Caco-2 (cell line): ENCODE data around the gene DNAJB12. TPM values are rescaled to one million over a fixed set of nuclear protein-coding genes. Genes with fewer than 3 reads are reported as not detected.
"Not testable (repeated sequence)": the region's sequence is repeated elsewhere in the genome, so short reads cannot be mapped to it uniquely, and the experiment has no call there.

Experiments
- BruUV-seq: library from RNA; stranded (reverse); fragments of 400-500 nt; replicated peaks from 2 replicates; lab custom pipeline; 2021; lab: Mats Ljungman, UMichigan
- CTCF ChIA-PET: fragments of 300-600 bp; sonication (Branson Sonifier 250); formaldehyde crosslinking; loops from one replicate; lab custom pipeline; 2022; ENCODE audit warnings: antibody characterized with exemption; lab: Charles Lee
- POLR2A ChIA-PET: fragments of 300-600 bp; sonication (Branson Sonifier 250); formaldehyde crosslinking; loops from one replicate; lab custom pipeline; 2022; ENCODE audit warnings: antibody characterized with exemption; lab: Charles Lee
- DNase-seq, 2 experiments: peaks; one replicate each; pipeline versions ENCODE4 v3.0.0 to v3.0.0-alpha.2; 2020 to 2022
- H3K27me3 ChIP-seq: replicated peaks from 2 replicates; pipeline ENCODE4 v1.6.0; 2011; ENCODE audit warnings: low read length; ENCODE audit not compliant: control insufficient read depth, insufficient read depth
- H3K36me3 ChIP-seq: 2 replicates; pipeline ENCODE4 v1.5.1; 2011; ENCODE audit warnings: low read length; ENCODE audit not compliant: control insufficient read depth, insufficient read depth
- H3K4me1 ChIP-seq: fragments of 250-450 bp; sonication (Bioruptor Pico); 2 replicates; pipeline ENCODE4 v1.5.1; 2020; ENCODE audit warnings: mild to moderate bottlenecking
- H3K4me3 ChIP-seq: 2 replicates; pipeline ENCODE4 v1.5.1; 2011; ENCODE audit warnings: low read depth, mild to moderate bottlenecking, control low read depth, low read length
- H3K9me3 ChIP-seq: fragments of 250-450 bp; sonication (Bioruptor Pico); 2 replicates; pipeline ENCODE4 v1.5.1; 2020; ENCODE audit warnings: mild to moderate bottlenecking, moderate library complexity
- H3K27ac Mint-ChIP-seq: one replicate; pipeline ENCODE4 v1.8.0; 2022; ENCODE audit warnings: mixed read lengths; ENCODE audit not compliant: unreplicated experiment
- H3K27me3 Mint-ChIP-seq: one replicate; pipeline ENCODE4 v1.8.0; 2022; ENCODE audit warnings: mixed read lengths; ENCODE audit not compliant: insufficient read depth, unreplicated experiment
- H3K36me3 Mint-ChIP-seq: one replicate; pipeline ENCODE4 v1.8.0; 2022; ENCODE audit warnings: mild to moderate bottlenecking, mixed read lengths; ENCODE audit not compliant: insufficient read depth, unreplicated experiment
- H3K4me1 Mint-ChIP-seq: one replicate; pipeline ENCODE4 v1.8.0; 2022; ENCODE audit warnings: low read depth, mixed read lengths; ENCODE audit not compliant: unreplicated experiment
- H3K4me3 Mint-ChIP-seq: one replicate; pipeline ENCODE4 v1.8.0; 2022; ENCODE audit warnings: mild to moderate bottlenecking, moderate library complexity, mixed read lengths; ENCODE audit not compliant: unreplicated experiment
- H3K9me3 Mint-ChIP-seq: one replicate; pipeline ENCODE4 v1.8.0; 2022; ENCODE audit warnings: mixed read lengths; ENCODE audit not compliant: unreplicated experiment
- intact Hi-C: fragments of 100-400 bp; cut with micrococcal nuclease; formaldehyde crosslinking; loops from one replicate; pipeline ENCODE4 v1.10.0; 2022; ENCODE audit not compliant: unreplicated experiment
- total RNA-seq: library from RNA; stranded (reverse); gene quantifications from 2 replicates; pipeline ENCODE4 v1.2.3, GENCODE V29; 2022
- TF ChIP-seq, protein P1 (sequence below), 2 experiments: fragments of 200-600 bp in 1 of 2; IDR thresholded peaks; 1 replicate in 1 of 2; 2 replicates in 1 of 2; pipeline versions ENCODE4 v1.5.1 to v1.8.0; 2011 to 2022; ENCODE audit warnings: antibody characterized with exemption in 1 of 2, control low read depth in 1 of 2, inconsistent platforms in 1 of 2, low read depth in 1 of 2, low read length in 1 of 2, mild to moderate bottlenecking in 1 of 2, moderate library complexity in 1 of 2; ENCODE audit not compliant: insufficient read depth in 1 of 2, severe bottlenecking in 1 of 2, unreplicated experiment in 1 of 2

The DNAJB12 gene
- total RNA-seq, 1 experiment from 2014 or later: 56.0 TPM

DNA sequence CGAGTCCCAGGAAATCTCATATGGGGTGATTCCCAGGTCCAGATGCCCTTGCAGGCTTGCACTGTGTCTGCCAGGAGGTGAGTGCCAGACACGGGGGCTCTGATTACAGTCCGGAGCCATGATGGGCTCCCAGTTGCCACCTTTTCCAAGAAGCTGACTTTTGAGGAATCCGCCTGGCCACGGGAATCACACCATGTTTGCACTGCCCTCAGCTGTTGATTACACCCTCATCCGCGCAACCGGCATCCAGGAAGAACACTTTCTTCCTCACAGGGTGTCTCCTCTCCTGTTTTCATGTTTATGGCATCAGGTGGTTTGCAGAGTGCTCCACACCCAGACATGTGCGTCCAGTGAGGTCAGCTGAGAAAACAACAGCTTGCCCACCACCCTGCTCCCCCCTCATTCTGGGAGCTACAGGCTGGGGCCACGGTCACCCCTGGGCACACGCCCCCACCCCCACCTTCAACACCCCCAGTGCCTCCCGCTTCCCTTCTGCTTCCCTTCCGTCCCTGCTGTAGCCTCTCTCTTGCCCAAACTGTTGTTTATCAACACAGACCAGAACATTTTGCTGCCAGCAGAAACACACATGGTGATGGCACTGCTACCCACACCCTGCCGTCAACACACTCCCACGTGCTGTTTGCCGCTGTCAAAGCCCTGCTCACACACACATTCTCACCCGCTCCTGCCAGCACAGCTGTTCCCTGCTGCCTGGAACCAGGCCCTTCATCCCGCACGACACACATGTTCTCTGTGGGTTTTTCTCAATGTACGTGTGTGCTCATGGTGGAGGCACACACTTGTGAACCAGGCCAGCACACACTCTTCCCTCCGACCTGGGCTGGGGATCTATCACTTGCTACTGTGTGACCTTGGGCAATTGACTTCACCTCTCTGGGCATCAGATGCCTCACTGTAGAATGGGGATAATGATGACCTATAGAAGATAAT lies 45.2 kb downstream of the DNAJB12 start:
- H3K4me3 Mint-ChIP-seq: no peak overlapping the region
- peaks cover 31% of the 10 kb centered on the region for H3K4me1 ChIP-seq

DNA sequence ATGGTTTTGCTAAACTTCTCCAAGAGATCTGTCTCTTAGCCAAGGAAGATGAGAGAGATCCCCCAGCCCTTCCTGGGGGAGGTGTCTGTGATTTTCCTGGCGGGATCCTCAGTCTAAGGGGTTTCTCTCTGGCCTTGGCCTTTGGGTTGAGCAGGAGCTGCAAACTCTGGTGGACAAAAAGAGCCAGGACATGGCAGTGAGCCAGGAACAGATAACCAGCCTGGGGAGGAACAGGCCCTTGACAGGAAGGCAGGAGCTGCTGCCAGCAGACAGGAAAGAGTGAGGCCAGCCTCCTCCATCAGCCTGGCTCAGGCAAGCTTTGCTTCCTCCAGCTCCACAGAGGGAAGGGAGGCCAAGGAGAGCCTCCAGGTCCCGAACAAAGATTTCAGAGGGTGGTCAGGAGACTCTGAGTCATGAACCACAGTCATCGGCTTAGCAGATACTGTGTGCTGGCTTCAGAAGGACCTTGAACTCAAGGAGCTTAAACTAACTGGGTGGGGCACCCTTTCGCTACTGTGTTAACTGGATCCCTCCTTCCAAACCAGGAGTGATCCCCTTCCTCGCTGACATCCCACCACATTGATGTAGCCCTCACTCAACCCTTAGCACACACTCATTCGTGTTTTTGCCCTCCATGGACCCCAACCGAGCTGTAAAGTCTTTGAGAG lies 46.3 kb downstream of the DNAJB12 start:
- Histone ChIP-seq H3K36me3 (no peaks in the 10 kb centered on the region), H3K9me3 (no peaks in the 10 kb centered on the region), H3K4me1 (peaks cover 31% of the 10 kb centered on the region), H3K4me3 (no peak overlapping the region), H3K27me3 (no peaks in the 10 kb centered on the region)
- no peak overlapping the region for H3K4me3 Mint-ChIP-seq
- peaks cover 5% of the 10 kb centered on the region for H3K36me3 Mint-ChIP-seq
- H3K27me3 Mint-ChIP-seq: no peaks in the 10 kb centered on the region
- H3K9me3 Mint-ChIP-seq: no peaks in the 10 kb centered on the region
- TSS peak; percentile 68 for BruUV-seq
- intact Hi-C loops: no loop called here
- TF ChIP-seq, protein P1, sequence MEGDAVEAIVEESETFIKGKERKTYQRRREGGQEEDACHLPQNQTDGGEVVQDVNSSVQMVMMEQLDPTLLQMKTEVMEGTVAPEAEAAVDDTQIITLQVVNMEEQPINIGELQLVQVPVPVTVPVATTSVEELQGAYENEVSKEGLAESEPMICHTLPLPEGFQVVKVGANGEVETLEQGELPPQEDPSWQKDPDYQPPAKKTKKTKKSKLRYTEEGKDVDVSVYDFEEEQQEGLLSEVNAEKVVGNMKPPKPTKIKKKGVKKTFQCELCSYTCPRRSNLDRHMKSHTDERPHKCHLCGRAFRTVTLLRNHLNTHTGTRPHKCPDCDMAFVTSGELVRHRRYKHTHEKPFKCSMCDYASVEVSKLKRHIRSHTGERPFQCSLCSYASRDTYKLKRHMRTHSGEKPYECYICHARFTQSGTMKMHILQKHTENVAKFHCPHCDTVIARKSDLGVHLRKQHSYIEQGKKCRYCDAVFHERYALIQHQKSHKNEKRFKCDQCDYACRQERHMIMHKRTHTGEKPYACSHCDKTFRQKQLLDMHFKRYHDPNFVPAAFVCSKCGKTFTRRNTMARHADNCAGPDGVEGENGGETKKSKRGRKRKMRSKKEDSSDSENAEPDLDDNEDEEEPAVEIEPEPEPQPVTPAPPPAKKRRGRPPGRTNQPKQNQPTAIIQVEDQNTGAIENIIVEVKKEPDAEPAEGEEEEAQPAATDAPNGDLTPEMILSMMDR (IDR thresholded peaks at IDR 0.05; ENCODE audit: insufficient read depth in 1 of 2, low read depth in 1 of 2, low read length in 1 of 2, severe bottlenecking in 1 of 2, unreplicated experiment in 1 of 2): no peak
- DNase-seq: peak; percentile 59 to 74
- POLR2A ChIA-PET: interaction anchor here (0.5 to 1.8 kb wide), 4 partner anchors 11 to 48 kb away, joined by 3 to 17 read pairs (median 6); partner anchors contain the start of gene DDIT4
- H3K27ac Mint-ChIP-seq: peak overlapping the region; percentile 48
- peaks cover 26% of the 10 kb centered on the region for H3K4me1 Mint-ChIP-seq
- CTCF ChIA-PET: interaction anchor here (0.9 to 1.6 kb wide), 5 partner anchors 11 to 35 kb away, joined by 3 to 8 read pairs (median 3); partner anchors contain the start of gene DDIT4

More for the DNA sequence above, 45.2 kb downstream of the DNAJB12 start:
- Mint-ChIP-seq H3K36me3 (peaks cover 5% of the 10 kb centered on the region), H3K27ac (peak overlapping the region; percentile 48), H3K9me3 (no peaks in the 10 kb centered on the region), H3K4me1 (peaks cover 26% of the 10 kb centered on the region), H3K27me3 (no peaks in the 10 kb centered on the region)
- ChIA-PET POLR2A (interaction anchor here (1.1 to 1.8 kb wide), 2 partner anchors 10 to 36 kb away, joined by 10 to 17 read pairs; partner anchors contain the start of gene DDIT4), CTCF (interaction anchor here (1.0 to 1.6 kb wide), 3 partner anchors 10 to 36 kb away, joined by 3 to 8 read pairs (median 8); partner anchors contain the start of gene DDIT4)
- TF ChIP-seq, protein P1 (IDR thresholded peaks at IDR 0.05; ENCODE audit: insufficient read depth in 1 of 2, low read depth in 1 of 2, low read length in 1 of 2, severe bottlenecking in 1 of 2, unreplicated experiment in 1 of 2): no peak
- DNase-seq: no peak
- Histone ChIP-seq H3K36me3 (no peaks in the 10 kb centered on the region), H3K9me3 (no peaks in the 10 kb centered on the region), H3K4me3 (no peak overlapping the region), H3K27me3 (no peaks in the 10 kb centered on the region)
- BruUV-seq: no TSS peak
- intact Hi-C loops: no loop called here

DNA sequence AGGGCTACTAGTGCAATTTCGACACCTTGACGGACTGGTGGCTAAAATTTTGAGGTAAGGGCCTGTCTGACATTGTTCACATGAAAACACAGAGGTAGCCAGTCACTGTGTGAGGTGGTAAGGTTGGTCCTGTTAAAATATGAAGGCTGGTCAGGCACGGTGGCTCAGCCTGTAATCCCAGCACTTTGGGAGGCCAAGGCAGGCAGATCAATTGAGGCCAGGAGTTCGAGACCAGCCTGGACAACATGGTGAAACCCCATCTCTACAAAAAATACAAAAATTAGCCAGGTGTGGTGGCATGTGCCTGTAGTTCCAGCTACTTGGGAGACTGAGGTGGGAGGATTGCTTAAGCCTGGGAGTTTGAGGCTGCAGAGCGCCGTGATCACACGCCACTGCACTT lies 47.0 kb downstream of the DNAJB12 start:
- BruUV-seq, H3K36me3 ChIP-seq, H3K4me3 Mint-ChIP-seq, H3K27me3 Mint-ChIP-seq, intact Hi-C loops, H3K36me3 Mint-ChIP-seq, H3K27me3 ChIP-seq, CTCF ChIA-PET, H3K9me3 Mint-ChIP-seq, H3K27ac Mint-ChIP-seq, H3K4me3 ChIP-seq, DNase-seq, H3K9me3 ChIP-seq: not testable (repeated sequence)
- H3K4me1 ChIP-seq: peaks cover 31% of the 10 kb centered on the region
- H3K4me1 Mint-ChIP-seq: peaks cover 26% of the 10 kb centered on the region
- POLR2A ChIA-PET: interaction anchor here (1.8 kb wide), 1 partner anchor 12 kb away, joined by 17 read pairs; no protein-coding TSS in a partner anchor
